HG02588 (cell line): ENCODE results near the gene CRYGD.

ENCODE experiments used
- ATAC-seq: cut with Tn5 transposase; IDR thresholded peaks from one replicate; pipeline ENCODE4 v1.9.1; 2021; ENCODE audit warnings: mild to moderate bottlenecking, moderate library complexity; ENCODE audit not compliant: unreplicated experiment

Gene CRYGD

GRCh38 chr2:208090420-208090819, 33.9 kb downstream of the CRYGD start:
- no peak for ATAC-seq

GRCh38 chr2:208086029-208086428, 38.3 kb downstream of the CRYGD start:
- no peak for ATAC-seq

GRCh38 chr2:208083807-208084206, 40.5 kb downstream of the CRYGD start:
- no peak for ATAC-seq

GRCh38 chr2:208077276-208077675, 47.0 kb downstream of the CRYGD start:
- ATAC-seq = no peak

GRCh38 chr2:208074610-208075356, 49.5 kb downstream of the CRYGD start:
- ATAC-seq = no peak

- ATAC-seq = peak; percentile 76
Observed at GRCh38 chr2:208072250-208072892, 52.0 kb downstream of the CRYGD start.
